ENCODE measurements around the gene CELF6.
"Not testable (repeated sequence)": the region's sequence is repeated elsewhere in the genome, so short reads cannot be mapped to it uniquely, and the experiment has no call there.

Gene CELF6

DNA sequence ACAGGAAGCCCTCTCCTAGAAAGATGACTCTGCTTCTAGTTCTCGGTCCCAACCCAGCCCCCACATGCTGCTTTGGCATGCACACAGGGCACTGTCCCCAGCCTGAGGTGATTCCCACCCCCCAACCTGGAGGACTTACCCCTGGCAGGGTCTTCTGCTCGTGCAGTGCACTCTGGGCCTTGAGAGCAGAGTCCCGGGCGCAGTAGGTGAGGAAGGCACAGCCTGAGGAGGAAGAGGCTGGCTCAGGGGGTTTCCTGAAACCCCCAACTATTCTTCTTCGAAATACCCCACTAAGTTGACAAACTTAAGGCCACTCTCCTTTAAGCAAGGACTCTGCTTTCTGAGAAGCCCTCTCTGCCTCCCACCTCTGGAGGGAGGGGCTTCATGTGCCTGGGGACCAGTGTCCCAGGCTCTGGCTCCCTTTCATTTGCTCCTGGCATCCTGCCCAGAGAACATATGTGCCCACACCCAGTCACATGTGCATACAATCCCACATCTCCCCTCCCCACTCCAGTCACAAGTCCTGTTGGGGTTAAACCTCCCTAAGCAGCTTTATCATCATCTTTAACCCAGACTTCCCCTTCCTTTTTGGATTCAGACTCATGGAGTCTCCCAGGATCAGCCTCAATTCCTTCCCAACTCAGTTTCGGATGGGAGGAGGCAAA, 4.1 kb downstream of the CELF6 start:
- no peak for DNase-seq

DNA sequence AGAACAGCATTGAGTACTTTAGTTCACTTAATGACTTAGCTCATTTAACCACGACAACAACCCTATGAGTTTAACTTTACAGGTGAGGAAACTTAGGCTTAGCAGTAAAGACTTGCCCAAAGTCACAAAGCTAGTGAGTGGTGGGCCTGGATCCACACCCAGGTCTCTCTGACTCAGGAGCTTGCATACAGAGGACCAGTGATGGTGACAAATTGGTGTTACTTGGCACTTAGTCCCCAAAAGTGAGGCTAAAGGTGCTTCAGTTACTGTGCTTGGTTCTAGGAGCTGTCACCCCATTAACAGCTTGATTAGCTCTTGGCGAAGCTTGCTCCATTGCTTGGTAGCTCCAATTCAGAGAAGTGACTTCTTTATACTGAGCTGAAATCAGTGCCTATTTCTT, 6.1 kb downstream of the CELF6 start:
- no peak for DNase-seq

DNA sequence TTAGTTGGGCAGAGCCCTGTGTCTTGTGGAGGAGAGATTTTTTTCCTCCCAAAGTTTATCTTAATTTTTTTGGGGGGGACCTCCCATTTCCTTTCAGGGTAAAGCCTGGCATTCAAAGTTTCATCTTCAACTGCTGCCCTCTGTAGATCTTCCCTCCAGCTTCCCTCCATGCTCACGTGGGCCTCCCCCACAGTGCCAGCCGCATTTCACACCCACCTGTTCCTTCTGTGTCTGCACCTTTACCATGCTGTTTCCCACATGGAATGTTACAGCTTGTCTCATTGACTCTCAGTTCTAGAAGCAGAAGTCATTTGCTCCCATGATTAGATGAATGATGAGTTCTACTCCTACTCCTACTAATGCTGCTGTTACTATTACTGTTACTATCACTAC, 6.5 kb downstream of the CELF6 start:
- no peak for DNase-seq

DNA sequence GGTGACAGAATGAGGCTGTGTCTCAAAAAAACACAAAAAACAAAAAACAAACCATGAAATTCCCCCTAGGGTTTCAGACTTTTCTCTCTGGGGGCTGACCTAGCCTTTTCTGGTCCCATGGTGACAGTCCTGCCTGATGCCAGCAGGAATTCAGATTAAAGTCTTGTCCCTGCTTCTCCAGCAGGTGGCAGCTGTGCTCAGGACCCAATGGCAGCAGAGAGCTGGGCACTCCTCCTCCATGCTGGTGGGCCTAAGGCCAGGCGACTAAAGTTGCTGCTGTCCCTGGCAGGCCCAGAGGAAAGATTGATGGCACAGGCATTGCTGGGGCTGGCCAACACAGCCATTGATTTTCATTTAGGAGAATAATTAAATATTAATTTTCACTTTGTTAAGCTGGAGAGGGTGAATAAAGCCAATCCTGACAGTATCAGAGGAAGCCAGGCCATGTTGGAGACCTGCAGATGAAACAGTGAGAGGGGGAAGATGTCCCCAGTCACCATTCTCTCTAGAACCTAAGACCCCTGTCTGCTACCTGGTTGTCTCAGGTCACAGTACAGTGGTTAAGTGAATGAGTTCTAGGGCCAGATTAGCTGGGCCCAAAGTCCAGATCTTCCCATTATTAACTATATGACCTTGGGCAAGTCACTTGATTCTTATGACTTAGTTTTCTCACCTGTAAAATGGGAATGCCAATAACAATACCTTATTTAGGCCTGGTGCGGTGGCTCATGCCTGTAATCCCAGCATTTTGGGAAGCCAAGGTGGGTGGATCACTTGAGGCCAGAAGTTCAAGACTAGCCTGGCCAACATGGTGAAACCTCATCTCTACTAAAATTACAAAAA, 7.1 kb downstream of the CELF6 start:
- peak; percentile 76 for DNase-seq

DNA sequence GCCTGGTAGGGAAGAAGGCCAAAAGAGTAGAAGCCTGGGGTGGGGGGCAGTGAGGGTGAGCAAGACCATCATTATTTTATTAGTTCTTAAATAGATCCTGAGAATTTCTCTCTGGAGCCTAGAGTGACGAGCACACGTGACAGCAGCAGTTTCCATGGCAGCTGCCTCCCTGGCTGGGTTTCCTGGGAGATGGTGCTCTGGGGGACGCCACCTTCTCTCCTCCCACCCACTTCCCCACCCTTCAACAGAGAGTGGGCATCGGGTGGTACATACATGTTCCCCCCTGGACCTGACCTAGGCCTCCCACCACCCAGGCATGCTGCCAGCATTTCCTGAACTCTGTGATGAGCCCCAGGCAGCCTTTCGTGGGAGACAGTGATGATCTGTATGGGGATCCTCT, 12.9 kb downstream of the CELF6 start:
- DNase-seq: no peak

DNA sequence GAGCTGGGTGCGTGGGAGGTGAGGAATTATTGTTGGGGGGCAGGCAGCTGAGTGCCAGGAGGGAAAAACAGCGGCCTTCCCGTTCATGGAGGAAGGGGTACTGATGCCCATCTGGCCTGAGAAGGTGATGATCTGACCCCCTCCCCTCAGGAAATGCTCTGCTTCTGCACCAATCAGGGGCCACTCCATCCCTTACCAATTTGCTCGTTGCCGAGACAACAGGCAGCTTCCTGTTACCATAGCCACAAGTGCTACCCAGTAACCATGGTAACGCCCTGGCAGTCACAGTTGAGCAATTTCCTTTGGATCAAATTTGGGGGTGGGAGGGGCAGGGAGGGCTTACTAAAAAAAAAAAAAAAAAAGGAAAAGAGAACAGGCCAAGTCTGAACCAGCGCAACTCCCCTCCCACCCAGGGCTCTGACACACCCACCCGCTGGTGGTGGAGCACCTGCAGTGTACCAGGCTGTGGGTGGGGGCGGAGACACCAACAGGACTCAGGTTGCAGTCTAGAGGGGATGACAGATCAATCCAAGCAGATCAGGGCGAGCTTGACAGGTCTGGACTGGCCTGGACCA, 13.7 kb downstream of the CELF6 start:
- DNase-seq: peak; percentile 70

DNA sequence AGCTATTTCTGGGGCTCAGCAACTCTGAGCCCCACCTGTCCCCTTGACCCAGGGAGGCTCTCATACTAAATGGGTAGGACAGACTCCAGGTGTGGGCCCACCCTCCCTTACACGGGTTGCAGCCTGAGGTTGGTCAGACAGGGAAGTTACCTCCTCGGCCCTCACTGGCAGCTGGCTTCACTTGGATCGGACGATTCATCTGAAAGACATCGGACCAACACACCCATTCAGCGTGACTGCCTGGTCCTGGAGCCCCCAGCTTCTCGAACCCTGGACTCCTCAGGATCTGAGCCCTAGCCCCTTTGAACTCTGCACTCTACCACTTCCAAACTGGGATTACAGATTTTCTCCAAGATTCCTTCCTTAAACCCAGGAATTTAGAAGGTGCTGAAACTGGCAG, 15.4 kb downstream of the CELF6 start:
- no peak for DNase-seq

DNA sequence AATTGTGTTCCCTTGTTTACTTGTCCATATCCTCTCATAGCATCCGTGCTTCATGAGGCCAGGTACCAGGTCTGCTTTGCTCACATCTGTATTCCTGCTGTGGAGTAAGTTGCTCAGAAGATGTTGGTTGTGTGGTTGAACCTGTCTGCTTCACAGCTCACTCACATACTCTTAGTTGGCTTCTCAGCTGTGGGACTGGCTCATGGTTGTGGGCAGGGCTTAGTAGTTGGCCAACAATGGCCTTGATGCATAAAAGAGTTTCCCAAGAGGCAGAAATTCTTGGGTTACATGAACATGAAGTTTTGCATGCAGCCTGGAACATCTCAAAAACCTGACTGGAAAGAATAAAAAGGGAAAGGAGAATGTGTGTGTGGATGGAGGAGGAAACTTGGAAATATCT, 17.0 kb downstream of the CELF6 start:
- no peak for DNase-seq

DNA sequence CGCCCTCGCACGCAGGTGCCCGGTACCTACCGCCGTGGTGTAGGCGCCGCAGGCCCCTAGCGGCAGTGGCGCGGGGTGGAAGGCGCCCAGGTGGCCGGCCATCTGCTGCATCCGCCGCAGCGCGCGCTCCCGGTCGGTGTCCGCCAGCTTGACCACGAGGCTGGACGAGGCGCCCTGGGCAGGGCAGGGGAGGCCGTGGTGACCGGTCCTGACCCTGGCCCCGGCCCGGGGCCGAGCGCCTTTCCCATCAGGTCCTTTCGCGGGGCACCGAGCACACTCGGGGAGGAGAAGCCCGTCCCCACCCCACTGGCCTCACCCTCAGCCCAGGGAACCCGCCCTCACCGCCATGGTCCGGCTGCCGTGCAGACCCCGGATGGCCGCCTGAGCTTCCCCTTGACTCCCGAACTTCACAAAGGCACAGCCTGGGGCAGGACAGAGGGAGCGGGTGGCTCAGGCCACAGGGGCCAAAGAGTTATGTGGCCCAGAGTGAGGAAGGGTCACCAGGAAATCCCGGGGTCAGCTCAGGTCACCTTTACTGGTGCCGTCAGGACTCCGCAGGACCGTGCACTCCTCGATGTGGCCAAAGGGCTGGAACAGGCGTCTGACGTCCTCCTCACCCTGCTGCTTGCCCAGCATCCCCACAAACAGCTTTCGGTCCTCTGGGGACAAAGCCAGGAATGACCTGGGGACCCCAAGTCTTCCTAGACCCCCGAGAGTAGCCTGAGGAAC, 30.2 kb downstream of the CELF6 start:
- no peak for DNase-seq

DNA sequence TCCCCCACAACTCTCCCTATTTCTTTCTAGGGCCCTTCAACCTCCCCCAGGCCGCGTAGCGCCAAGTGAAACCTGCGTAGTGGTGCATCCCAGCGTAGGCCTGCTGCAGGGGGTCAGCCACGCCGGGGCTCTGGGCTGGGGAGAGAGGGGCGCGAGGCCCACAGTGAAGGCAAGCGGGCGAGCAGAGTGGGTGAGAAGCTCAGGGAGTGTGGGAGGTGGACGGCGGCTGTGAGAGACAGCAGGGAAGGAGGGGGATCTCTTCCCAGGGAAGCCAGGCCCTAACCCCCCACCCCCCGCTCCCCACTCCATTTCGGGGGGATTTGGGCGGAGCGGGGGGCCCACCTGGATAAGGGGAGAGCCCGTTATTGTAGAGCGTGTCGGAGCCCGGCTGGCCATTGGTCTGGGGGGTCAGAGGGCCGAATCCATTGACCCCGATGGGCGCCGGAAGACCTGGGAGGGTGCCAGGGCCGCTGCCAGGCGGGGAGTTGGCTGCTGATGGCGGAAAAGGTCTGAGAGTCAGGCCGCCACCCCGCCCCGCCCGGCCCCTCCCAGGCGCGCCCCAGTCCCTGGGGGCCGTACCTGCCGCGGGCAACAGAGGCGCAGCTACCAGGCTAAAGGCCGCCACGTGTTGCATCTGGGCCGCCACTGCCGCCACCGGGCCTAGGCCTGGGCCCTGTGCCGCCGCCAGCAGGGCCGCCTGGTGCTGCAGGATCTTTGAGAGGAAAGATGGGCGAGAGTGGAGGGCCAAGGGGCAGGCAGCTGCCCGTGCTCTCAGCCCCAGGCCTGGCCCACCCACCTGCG, 31.0 kb downstream of the CELF6 start:
- no peak for DNase-seq

DNA sequence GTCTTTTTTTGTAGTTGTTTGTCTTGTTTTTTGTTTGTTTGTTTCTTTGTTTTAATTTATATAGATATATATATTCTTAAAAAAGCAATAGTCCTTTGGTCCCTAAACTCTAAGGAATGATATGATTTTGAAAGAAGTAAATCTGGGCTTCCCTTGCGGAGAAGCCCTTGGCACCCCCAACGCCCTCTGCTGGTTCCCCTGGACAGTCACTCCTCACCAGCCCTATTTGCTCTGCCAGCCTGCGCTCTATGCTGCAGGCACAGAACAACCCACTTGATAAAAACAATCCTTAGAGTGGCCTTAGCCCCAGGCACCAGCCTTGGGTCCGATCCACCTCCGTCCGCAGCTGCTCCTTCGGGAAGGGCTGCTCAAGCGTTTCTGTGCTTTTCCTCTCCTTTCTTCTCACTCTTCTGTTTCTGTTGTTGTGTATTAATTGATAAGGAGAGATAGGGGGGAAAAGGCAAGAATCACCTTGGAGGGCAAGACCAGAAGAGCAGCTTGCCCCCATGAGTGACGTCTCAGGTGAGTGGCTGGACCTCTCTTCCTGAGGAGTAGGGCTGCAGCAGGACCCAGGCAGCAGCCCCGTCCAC, 33.9 kb downstream of the CELF6 start:
- DNase-seq: peak; percentile 44

DNA sequence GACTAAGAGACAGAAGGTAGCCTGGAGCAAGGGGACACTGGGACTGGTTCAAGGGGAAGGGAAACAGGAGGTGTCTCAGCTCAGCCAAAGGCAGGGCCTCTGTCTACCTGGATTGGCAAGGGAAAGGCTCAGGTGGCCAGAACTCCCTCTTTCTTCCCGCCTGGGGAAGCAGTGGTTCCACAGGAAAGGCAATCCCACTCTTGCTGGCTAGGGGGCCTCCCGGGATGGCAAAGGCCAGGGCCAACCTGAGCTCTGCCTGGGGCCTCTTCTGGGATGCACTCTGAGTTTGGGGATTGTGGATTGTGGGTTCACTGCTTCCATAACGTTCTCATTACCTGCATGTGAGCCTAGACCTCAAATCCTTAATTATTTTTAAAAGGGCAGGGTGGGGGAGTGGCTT, 34.6 kb downstream of the CELF6 start:
- DNase-seq: no peak

DNA sequence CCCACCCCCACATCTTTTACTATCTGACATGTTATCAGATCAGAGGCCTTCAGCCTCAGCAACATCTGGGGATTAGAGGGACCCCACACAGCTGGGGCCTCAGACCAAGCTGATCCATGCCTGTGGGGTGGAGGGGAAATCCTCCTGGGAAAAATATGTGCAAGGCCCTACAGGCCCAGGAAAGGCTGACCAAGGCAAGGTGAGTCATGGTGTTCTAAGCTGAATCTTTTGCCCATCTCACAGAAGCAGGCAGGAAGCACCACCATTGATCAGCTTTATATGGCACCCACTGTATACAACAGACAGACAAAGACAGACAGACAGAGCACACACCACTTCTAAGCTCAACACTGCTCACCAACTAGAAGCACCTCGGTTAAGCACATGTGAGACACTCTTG, 35.2 kb downstream of the CELF6 start:
- DNase-seq: no peak

DNA sequence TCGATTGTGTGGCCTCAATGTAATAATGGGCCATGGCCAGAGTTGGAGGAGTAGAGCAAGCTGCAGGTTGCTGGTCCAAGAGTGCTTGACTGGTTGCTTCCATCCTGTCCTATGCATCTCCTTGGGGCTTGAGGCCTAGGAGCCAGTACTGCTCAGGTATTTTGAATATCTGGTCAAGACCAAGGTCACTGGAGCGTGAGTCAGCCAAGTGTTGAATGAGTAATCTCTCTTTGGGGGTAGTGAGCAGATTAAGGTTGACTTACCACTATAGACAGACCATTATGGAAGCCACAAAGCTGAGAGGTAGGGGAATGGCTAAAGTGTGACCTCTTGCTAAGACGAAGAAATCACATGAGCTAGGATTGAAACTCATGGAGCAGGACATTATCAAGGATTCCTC, 38.2 kb downstream of the CELF6 start:
- DNase-seq: no peak

DNA sequence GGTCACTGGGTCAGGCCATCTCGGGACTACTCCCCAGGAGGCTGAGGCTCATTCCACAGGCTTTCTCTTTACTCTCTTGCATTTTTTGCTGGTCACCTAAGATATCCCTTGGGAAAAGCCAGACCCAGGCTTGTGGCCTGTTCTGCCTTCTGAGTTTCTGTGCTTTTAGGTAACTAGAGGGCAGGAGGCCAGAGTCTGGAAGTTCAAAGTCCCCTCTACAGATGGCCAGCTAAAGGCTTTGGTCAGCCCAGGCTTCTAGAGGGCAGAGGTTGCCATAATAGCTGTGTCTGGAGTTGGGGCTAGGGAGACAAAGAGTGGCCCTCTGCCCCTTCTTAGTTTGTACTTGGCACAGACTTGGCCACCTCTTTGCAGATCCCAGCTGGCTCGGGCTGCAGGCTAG, 39.2 kb downstream of the CELF6 start:
- DNase-seq: no peak

DNA sequence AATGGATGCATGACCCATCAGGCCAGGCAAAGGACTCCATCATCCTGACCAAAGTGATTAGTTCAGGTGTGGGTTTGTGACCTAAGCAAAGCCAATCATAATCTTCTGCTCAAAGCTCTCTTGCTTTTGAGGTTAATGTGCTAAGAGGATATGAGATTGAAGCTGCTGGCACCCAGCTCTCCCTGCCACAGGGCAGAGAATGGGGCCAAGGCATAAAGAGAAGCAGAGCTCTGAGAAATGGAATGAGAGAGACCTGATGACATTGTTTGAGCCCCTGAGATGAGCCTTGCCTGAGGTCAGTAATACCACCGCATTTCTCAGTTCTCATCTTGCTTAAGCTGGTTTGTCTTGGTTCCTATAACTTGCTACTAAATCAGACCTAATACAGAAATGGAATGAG, 41.2 kb downstream of the CELF6 start:
- DNase-seq: no peak

DNA sequence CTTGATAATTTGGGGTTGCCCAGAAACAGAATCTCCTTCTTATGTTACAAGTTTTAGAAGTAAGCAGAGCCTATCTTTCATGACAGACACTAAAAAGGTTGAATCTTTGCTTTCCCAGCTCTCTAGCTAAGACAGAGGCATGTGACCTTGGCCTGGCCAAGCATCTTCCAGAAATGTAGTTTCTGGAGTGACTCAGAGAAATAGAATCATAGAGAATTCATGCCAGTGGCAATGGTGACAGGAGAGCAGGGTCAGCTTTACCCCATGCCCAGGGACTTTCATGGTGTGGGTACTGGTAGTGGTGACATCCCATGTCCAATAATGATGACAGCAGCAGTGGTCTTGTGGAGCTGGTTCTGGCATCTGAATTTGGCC, 43.6 kb downstream of the CELF6 start:
- DNase-seq: no peak

DNA sequence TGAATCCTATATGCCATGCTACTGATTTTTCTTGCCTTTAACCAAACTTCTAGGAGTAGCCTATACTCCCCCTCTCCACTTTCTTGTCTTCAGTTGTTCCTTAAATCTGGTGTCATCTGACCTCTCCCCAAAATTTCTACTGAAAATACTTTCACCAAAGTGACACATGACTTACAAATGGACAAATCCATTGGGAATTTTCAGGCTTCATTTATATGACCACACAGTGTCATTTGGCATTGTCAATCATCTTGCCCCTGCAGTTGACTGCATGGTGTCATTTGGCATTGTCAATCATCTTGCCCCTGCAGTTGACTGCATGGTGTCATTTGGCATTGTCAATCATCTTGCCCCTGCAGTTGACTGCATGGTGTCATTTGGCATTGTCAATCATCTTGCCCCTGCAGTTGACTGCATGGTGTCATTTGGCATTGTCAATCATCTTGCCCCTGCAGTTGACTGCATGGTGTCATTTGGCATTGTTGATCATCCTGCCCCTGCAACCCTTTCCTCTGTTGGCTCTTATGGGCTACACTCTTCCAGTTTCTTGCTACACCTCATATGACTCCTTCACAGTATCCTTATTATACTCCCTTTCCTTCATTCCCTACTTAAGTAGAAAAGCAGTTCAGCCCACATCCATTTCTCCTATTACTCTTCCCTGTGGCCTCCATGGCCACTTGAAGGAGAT, 44.2 kb downstream of the CELF6 start:
- DNase-seq: not testable (repeated sequence)

DNA sequence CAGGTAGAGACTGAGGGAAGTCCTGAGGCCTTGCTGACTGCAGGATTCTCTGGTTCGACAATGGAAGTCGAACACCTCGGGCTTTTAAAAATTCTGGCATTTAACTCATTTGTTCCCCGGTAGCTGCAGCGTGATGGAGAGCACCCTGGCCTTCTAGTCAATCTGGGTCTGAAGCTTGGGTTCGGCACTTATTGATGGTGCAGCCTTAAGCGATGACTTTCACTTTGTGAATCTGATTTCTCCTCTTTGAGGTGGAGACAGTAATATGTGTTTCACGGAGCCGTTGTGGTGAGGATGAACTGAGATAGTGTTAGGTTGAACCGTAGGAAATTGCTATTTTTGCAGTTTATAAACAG, 47.0 kb downstream of the CELF6 start:
- no peak for DNase-seq

DNA sequence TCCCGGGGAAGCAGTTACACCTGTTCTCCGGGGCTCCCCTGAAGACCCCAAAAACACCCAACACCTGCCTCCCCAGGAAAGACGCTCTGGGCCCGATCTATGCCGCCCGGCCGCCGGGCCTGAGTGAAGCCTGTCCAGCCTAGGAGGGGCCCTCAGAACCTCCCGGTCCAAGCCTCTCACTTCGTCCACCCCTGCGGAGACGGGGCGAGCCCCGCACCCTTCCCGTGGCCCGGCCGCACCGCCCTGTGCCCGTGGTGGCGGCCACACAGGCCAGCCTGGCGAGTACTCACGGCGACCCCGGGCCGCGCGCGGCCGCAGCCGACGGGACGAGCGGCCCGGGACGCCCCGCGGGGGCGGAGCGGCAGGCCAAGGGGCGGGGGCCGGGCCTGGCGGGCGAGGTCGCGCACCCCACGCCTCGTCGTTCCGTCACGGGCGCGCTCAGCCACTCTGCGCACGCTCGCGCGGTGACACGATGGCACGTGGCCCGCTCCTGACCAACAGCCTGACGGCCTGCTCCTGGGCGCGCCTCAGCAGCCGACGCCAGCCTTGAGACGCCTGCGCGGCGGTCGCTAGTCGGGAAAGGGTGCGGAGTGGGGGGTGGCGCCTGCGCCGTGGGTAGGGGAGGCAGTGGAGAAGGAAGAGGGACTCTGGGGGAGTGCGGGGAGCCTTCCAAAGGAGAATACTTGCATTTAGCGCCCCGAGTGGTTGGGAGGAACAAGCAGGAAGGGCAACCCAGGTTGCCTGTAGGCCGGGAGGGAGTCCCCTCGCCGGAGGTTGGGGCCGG, 47.6 kb downstream of the CELF6 start, which contains the start of gene PARP6:
PARP6 (minus strand) TSS at position 342 of the 784 bp plus-strand sequence. CDS start 5,077 bp downstream, outside the sequence.
- peak; percentile 99 for DNase-seq

DNA sequence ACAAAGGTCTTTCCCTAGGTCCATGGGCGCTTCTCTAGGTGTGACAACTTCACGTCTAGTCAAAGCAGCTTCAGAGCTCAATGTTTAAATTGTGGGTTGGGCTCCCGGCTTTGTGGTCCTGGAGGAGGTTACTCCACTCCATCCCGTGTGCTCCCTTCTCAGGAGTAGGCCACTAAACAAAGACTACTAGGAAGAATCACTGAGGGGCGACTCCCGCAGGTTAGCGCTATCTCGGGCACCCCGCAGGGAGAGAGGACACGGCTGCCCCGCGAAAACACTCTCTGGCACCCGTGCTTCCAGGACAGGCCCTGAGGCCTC, 48.1 kb downstream of the CELF6 start:
- DNase-seq: peak; percentile 23
